Epithelial cell of prostate (primary cell): ENCODE data around the gene GOLGA6C.
"Not testable (repeated sequence)": the region's sequence is repeated elsewhere in the genome, so short reads cannot be mapped to it uniquely, and the experiment has no call there.

Source experiments
- DNase-seq: peaks from one replicate; pipeline ENCODE4 v3.0.0-alpha.2; 2011; ENCODE audit warnings: low read depth, low spot score
- H3K27ac ChIP-seq: fragments of 450-650 bp; 2 replicates; pipeline ENCODE4 v1.5.1; 2017; ENCODE audit warnings: mild to moderate bottlenecking

The GOLGA6C gene

DNA sequence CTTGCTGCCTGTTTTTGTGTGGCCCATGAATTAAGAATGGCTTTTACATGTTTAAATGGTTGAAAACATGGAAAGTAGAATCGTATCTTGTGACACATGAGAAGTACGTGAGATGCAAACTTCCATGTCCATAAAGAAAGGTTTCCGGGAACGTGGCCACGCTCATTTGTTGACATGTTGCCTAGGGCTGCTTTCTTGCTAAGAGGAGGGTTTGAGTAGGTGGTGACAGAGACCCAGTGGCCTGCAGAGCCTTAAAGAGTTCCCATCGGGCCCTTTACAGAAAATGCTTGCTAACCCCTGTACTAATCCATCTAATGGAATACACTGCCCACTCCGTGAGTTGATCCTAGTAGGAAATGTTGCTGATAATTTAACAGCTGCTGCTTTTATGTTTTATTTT lies 31.0 kb upstream of the GOLGA6C start:
- DNase-seq, H3K27ac ChIP-seq: not testable (repeated sequence)

DNA sequence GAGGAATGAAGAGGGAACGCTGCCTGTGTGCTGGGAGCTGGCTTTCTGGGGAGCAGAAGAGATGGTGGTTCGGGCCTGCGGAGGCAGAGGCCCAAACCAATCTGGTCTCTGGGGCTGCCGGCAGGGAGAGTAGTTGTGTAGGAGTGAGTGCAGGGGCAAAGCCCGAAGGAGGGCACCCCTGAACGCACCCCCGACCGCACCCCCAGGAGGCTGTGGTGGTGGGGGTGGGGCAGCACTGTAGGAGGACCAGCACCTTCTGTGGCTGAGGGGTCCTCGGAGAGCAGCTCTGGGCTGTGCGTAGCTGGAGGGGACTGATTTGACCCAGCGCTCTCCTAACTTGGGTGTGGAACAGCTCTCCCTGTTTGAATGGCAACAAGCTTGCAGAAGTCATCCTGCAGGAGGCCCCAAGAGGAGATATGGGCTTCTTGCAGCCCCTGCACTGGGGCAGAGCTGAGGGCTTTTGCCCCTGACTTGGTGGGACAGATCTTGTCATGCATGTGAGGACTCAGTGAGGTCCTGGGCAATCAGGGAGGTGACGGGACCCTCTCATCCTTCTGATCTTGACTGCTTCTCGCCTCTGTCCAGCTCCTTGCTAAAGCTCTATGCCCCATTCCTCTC lies 30.4 kb upstream of the GOLGA6C start:
- no peak for DNase-seq

DNA sequence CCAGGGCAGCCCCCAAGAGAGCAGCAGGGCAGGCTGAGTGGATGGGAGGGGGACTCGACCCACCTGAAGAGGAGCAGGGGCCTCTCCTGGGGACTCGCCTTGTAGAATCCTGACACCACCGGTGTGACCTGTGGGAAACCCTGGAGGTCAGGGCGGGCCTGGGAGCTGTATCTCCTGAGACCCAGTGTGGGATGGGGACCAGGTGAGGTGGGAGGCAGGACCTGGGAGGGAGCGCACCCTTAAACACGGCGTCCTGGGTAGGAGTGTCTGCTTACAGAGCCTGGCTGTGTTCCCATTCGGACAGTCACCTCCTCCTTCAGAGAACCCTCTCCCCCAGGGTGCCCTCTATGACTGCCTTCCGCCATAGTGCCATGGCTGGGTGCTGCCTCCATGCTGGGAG lies 29.3 kb upstream of the GOLGA6C start:
- no peak for DNase-seq
- H3K27ac ChIP-seq: no peak overlapping the region

More for the DNA sequence above, 30.4 kb upstream of the GOLGA6C start:
- H3K27ac ChIP-seq: no peak overlapping the region

DNA sequence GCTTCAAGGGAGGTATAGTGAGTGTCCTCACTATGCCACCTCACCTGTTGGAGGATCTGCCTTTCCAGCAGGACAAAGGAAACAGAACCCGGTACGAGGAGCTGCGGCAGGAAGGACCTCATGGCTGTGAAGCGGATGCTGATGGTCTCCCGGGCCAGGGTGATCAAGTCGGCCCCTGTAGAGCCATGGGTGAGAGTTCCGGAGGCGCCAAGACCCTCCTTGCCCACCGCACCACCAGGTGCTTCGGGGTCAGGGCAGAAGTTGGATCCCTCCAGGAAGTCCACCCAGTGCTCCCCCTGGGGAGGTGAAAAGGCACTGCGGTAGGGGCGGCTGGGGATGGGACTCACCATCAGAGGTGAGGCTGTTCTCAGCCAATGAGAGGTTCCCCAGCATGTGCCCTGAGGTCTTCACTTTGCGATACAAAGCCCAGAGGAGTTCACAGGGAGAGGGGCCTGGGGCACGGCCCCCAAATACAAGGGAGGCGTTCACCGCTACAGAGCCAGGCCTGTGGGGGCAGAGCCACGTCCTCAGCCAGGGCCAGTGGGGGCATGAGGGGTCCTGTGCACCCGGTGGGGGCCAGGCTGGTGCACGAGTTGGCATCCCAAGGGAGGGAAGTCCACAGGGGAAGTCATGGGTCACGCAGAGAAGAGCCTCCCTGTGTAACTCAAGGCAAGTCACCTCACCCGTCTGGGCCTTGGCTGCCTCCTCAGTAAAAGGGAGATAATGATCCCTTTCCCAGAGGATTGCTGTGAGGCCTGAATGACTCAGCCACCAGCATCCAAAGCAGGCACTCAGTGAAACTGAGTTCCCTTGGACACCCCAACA lies 28.7 kb upstream of the GOLGA6C start:
- DNase-seq: no peak
- no peak overlapping the region for H3K27ac ChIP-seq

DNA sequence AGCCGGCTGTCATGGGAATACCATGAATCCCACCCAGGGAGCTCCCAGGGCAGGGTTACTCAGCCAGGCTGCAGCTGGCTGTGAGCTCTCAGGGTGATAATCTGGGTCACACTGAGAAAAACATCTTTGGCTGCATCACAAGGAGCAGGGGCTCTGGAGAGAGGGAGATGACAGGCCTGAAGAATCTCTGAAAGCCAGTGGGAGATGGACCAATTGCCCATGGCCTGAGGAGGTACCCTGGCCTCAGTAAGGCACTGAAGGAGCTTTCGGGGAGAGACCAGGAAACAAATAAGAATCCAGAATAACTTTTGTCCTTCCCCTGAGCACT lies 28.2 kb upstream of the GOLGA6C start:
- H3K27ac ChIP-seq: no peak overlapping the region
- DNase-seq: no peak

DNA sequence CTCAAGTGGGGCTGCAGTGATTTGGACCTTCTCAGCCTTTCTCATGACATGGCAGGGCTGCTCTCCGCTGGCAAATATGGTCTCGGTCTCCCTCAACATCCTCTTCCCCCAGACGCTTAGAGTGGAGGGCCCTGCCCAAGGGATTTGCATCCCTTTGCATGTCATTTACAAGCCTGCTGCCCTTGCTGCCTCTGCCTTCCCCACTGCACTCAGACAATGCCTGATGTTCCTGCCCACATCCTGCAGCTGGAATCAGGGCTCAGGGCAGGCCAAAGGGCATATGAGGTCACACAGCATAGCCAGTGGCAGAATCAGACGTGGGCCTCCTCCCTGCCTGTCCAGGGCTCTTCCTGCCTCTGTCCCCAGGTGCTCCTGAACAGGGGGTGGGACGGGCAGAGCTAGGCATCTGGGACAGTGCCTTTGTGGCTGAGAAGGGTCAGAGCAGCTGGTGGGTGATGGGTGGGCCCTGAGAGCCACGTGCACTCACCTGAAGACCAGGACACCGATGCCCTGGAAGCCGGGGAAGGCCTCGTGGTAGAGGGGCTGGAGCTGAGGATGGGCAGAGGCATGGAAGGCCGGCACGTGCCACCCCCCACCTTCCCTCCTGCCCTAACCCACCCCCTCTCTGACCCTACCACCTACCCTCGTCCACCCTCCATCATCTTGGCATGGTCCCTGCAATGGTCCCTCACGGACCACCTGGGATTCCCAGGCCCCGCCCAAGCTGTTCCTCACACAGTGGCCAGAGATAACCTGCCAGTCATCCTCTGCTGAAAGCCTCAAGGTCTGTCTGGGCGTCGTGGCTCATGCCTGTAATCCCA lies 27.4 kb upstream of the GOLGA6C start:
- no peak overlapping the region for H3K27ac ChIP-seq
- DNase-seq: no peak

DNA sequence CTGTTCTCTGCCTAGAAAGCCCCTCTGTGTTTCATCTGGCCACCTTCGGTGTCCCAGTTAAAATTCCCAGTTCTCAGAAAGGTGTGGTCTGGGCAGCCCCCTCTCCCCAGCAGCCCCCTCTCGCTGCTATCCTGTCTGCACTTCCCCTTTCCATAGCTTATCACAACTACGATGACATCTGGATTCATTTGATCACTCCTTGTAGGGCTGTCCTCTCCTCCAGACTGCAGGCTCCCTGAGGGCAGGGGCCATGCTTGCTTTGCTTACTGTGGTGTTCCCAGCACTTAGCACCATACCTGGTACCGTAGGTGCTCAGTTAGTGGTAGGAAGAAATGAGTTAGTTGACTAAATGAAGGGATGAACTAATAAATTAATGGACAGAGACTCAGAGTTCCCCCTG lies 26.3 kb upstream of the GOLGA6C start:
- DNase-seq: no peak
- no peak overlapping the region for H3K27ac ChIP-seq

DNA sequence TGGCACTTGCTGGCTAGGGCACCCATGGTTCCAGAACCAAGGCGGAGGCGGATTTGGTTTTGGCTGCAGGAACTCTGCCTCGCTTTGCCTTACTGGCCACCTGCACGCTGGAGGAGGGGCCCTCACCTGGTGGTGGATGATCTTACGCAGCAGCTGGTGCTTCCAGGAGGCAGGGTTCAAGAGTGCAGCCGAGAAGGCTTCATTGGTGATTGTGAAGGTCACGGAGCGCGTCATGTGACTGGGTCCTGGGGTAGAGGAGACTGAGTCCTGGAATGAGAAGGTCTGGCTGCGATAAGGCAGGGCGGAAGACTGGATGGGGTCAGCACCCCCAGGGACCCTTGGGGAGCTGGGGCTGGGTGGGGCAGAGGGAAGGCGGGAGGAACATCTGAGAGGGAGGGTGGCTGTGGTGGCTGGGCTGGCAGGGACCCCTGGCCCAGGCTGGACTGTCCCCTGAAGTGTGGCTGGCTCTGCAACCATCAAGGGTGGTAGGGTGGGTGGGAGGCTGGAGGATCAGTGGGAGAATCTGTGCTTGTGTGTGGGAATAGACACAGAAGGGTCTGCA lies 25.8 kb upstream of the GOLGA6C start:
- no peak for DNase-seq
- no peak overlapping the region for H3K27ac ChIP-seq

DNA sequence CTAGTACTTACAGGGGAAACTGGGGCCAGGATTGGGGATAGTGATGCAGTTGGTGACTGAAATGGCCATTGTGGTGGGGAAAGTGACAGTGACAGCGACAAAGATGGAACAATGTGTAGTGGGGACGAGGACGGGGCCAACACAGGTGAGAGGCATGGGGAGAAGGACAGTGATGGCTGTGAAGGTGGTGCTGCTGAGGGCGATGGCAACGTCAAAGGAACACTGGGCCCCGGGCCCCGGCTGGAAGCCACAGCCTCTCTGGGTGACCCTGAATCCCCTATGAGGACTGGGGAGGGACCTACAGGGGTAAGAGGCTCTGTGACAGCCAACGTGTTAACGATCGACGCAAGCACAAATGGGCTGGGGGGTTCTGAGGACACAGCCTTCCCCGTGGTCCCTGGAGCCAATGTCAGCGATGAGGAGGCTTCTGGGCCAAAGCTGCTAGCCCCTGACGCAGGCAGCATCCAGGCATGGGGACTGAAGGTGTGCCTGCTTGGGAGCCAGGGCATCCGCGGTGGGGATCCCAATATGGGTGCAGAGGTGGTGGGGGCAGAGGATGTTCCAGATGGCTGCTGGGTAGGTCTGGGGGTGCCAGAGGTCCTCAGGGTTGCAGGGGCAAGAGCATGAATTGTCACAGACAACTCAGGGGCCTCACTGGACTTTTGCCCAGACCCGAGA lies 25.2 kb upstream of the GOLGA6C start:
- H3K27ac ChIP-seq: no peak overlapping the region
- DNase-seq: no peak

DNA sequence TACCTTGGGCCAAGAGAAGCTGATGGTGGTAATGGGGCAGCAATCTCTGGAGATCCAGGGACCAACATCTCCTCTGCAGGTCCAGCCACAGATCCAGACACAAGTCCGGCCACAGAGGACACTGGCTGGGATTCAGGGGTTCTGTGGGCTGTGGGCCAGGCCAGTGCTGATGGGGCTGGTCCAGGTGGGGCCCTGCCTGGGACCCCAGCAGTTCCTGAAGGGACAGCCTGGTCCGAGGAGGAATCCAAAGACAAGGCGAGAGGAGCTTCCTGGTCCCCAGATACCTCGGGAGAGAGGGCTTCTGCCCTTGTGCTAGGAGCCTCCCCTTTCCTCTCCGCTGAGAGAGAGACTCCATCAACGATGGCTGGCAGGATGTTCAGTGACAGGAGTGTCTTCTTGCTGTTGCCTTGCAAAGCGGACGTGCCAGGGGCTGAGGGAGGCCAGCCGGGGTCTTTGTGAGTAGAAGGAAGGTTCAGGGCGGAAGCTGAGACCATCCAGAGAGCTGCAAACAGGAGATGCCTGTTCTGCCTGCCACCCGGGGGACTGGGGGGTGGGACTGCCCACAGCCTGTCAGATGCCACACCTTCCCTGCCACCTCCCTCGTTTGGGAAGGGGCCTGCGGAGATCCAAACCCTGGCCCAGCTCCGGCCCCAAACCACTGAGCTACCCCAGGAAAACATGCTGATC lies 24.5 kb upstream of the GOLGA6C start:
- no peak for DNase-seq
- H3K27ac ChIP-seq: no peak overlapping the region

DNA sequence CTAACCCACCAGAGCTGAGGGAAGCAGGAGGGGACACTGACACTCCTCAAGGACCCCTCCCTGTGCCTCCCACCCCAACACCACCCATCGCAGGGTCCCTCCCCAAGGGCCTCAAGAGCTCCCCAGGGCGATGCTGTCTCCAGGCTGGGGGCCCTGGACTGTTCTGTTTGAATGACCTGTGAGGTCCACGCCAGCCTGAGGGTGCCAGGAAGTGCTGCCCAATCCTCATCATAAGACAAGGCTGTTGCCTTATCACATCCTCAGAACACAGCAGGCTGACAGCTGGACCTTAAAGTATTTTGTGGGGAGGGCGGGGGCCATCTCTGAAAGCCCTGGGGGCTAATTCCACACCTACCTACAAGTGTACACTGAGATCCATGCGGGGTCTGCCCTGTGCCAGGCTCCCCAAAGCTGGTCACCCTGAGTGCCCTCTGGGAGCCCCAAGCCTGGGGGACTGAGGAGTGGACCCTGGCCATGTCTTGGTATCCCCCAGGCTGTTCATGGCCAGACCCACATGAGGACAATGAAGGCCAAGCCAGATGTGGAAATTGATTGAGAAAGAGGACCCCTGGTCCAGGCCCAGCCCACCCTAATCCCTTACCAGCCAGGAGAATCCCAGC lies 23.8 kb upstream of the GOLGA6C start:
- DNase-seq: no peak

DNA sequence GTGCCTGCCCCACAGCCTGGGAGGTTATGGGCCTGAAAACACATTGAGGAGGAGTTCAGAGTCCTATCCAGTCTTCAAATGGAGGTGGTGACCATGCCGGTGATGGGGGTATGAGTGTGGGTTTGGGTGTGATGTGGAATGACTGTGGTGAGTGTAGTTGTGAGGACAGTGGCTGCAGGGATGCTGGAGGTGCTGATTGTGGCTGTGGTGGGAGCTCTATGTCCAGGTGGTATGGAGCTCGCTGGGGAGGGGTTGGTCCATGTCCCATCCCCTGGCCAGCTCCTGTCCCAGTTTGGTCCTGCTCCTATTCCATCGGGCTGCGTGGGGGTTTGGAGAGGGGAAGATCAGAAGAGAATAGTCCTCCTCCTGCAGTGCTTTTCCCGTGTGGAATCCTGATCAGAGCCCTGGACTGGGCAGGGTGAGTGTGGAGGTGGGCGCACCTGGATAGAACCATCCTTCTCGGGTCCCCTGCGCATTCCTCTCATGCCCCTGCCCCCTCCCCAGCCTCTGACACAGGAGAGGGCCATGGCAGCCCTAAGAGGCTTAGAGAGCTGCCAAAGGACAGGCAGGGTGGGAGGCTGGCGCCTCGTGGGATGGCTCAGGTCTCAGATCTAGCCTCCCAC lies 23.0 kb upstream of the GOLGA6C start:
- DNase-seq: no peak
- H3K27ac ChIP-seq: no peak overlapping the region

More for the DNA sequence above, 23.8 kb upstream of the GOLGA6C start:
- H3K27ac ChIP-seq: no peak overlapping the region

DNA sequence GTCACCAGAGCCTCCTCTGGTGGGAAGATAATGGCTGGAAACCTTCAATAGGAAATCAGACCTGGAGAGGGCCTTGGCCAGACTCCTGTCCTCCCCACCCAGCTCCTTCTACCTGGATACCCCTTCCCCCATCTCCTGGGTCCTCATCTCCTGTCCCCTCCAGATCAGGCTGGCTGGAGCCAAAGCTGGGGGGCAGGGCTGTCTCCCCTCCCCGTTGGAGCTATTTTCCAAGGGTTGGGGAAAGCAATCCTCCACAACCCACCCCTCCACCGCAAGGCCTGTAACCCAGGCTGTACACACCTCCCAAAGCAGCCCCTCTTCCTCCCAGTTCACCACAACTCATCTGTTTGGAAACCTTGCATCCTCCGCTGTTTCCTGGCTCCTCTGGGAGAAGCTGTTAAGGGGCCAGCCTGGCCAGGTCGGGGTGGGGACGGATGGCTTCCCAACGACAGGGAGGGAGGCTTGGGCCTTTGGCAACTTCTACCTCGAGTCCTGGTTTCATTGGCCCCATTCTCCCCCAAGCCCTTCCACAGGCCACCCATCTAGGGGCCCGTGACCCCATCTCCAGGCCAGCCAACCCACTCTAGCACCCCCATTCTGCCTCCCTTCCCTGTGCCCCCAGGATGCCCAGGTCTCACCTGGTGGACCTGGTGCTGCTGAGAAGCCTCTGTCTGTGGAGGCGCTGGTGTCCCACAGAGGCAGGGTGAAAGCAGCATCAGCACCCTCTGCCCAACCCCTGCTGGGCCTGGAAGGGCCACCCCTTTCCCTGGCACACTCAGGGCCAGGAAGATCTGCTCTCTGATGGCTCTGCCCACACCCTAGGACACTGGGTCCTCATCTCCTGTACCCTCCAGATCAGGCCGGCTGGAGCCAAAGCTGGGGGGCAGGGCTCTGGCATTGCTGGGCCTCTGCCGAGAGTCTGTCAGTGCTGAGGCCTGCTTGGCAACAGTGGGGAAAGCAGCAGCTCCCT lies 22.1 kb upstream of the GOLGA6C start:
- DNase-seq: no peak
- no peak overlapping the region for H3K27ac ChIP-seq

DNA sequence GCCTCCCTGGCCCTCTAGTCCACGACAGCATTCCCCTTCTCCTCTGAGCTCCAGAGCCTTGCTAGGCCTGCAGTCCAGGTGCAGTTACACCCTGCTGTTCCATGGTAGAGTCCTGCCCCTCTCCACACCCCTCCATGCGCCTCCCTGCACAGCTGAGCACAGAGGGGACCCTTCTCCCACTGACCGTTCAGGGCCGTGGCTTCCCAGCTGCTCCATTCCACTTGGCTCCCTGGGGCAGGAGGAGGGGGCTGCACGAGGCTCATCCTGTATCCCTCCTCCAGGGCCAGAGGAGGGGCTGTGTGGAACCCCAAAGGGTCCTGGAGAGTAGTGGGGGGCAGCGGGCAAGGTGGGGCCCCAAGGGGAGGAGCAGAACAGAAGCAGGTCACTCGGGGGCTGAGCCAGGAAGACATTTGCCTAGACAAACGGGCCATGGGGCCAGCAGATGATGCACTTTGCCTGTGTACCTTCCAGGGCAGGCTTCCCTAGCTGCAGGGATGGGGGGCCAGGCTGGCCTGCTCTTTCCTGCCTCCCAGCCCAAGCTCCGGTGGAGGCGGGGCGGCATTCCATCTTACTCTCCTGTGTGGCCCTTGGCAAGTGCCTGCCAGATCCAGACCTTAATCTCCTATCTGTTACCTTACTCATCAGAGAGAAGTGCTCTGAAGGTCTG lies 20.7 kb upstream of the GOLGA6C start:
- H3K27ac ChIP-seq: no peak overlapping the region
- no peak for DNase-seq

DNA sequence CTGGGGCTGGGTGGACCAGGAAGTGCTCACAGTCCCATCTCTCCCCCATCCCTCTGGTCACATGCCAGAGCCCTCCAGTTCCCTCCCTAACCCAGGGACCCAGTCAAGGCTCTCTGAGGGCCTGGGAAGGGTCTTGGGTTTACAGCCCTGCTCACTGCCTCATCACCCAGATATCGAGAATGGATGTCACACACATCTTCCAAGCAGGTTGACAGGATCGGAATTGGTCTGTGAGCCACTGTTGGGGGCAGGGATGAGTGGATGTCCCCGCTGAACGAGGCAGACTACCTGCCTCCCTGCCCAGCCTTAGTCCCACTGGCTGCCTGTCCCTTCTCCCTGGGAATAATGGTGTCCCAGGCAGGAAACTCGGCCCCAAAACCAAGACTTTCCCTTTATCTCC lies 20.0 kb upstream of the GOLGA6C start:
- no peak overlapping the region for H3K27ac ChIP-seq
- no peak for DNase-seq

DNA sequence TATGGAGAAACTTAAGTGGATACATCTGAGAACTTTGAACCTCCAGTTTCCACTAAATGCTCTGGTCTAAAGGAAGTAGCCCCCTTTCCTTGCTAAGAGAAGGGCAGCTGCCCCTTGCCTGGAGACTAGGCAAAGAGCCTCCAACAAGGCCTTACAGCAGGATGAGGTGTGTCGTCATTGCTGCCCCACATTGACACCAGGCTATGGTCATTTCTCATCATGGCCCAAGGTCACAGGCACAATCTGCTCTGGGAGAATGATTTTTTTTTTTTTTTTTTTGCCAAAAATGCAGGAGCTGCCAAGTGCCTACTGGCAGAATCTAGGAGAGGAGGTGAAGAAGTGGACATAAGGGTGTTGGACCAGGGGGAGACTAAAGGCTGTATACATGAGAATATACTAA lies 12.4 kb upstream of the GOLGA6C start:
- not testable (repeated sequence) for DNase-seq, H3K27ac ChIP-seq

DNA sequence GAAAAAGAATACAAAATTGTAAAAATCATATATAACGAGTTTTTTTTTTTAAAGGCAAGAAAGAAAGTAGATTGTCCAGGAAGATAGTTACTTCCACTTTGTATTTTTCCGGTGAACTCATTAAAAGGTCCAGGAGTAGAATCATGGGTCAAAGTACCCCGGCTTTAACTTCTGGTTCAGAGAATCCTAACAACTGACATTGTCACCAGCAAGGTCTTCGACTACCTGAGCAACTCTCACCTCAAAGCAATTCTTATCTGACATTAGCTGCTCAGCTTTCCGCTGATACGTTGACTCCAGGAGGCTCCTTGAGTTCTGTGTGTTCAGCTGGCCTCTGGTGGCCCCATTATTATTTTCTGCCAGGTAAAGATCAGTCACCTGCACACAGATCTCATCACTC lies 9.1 kb upstream of the GOLGA6C start:
- not testable (repeated sequence) for DNase-seq, H3K27ac ChIP-seq
